ENCODE data around the gene INCA1. TPM values are rescaled to one million over a fixed set of nuclear protein-coding genes. Genes with fewer than 3 reads are reported as not detected.

Gene INCA1
- total RNA-seq, 4 donors from 2014 or later, result 0.73 to 1.4 (median 1.2) TPM

DNA sequence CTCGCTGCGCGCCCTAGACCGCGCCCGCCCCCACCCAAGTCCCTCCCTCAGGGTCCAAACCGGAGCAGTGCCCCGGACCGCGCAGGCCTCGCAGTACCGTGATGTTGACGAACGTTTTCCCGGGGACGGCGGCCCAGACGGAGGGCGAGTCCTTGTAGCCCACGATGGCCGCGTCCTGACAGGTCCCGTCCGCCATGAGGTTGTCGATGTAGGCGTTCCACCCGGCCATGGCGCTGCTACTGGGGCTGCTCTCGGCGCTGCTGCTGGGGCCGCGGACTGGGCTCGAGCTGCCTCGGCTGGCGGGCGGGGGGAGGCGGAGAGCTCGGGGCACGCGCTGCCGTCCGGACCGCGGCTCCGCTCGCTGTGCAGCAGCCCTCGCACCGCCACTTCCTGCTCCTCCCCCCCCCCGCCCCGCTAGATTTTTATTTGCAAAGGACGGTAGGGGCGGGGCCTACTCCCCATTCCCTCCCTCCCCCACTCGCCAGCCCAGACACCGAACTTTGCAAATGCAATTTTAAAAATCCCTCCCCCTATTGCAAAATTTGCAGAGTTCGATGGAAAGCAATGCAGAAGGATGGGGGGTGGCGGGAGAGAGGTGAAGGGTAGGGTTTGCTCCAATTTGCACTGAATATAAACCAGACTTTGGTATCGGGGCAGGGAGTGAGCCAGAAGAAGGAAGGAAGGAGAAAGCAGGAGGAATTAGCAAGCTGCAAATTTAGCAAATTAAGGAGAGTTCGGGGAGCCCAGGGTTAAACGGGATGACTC lies 49.0 kb downstream of the INCA1 start, which contains the start of gene PFN1:
Gene PFN1 (minus strand): TSS at position 365 of the 765 bp plus-strand sequence. CDS start 136 bp downstream, at position 229.
- peak; percentile 95 to 98 for DNase-seq (ENCODE audit: low spot score in 2 of 2)
- H3K36me3 ChIP-seq, result peaks cover 15% of the 10 kb centered on the region
- peak within 1 kb of the TSS; percentile 85 for H3K4me3 ChIP-seq
- no peaks in the 10 kb centered on the region for H3K27me3 ChIP-seq
- H3K9me3 ChIP-seq, result no peaks in the 10 kb centered on the region
- H3K27ac ChIP-seq, result peak within 1 kb of the TSS; percentile 98
- WGBS, result 0% methylated on average over 6 of the region's 59 CpGs
- peaks cover 60% of the 10 kb centered on the region for H3K4me1 ChIP-seq
- TF ChIP-seq POLR2AphosphoS5 (IDR thresholded peaks at IDR 0.05), result no peak
- TF ChIP-seq POLR2A (IDR thresholded peaks at IDR 0.05), result peak in 1 of 2 donors; percentile 82

GRCh38 chr17:4947411-4948165 lies 49.7 kb downstream of the INCA1 start:
- Histone ChIP-seq H3K27me3 (no peaks in the 10 kb centered on the region), H3K27ac (peak overlapping the region; percentile 98), H3K4me1 (peaks cover 67% of the 10 kb centered on the region), H3K9me3 (no peaks in the 10 kb centered on the region), H3K4me3 (peak overlapping the region; percentile 85), H3K36me3 (peaks cover 23% of the 10 kb centered on the region)
- 0% methylated on average over 16 of the region's 56 CpGs for WGBS
- TF ChIP-seq, protein P1, sequence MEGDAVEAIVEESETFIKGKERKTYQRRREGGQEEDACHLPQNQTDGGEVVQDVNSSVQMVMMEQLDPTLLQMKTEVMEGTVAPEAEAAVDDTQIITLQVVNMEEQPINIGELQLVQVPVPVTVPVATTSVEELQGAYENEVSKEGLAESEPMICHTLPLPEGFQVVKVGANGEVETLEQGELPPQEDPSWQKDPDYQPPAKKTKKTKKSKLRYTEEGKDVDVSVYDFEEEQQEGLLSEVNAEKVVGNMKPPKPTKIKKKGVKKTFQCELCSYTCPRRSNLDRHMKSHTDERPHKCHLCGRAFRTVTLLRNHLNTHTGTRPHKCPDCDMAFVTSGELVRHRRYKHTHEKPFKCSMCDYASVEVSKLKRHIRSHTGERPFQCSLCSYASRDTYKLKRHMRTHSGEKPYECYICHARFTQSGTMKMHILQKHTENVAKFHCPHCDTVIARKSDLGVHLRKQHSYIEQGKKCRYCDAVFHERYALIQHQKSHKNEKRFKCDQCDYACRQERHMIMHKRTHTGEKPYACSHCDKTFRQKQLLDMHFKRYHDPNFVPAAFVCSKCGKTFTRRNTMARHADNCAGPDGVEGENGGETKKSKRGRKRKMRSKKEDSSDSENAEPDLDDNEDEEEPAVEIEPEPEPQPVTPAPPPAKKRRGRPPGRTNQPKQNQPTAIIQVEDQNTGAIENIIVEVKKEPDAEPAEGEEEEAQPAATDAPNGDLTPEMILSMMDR (IDR thresholded peaks at IDR 0.05), result no peak
- no peak for TF ChIP-seq EP300 (IDR thresholded peaks at IDR 0.05)
- TF ChIP-seq POLR2AphosphoS5 (IDR thresholded peaks at IDR 0.05), result peak in 1 of 3 donors; percentile 10
- DNase-seq (ENCODE audit: low spot score in 2 of 2), result peak in 1 of 2 donors; percentile 81

DNA sequence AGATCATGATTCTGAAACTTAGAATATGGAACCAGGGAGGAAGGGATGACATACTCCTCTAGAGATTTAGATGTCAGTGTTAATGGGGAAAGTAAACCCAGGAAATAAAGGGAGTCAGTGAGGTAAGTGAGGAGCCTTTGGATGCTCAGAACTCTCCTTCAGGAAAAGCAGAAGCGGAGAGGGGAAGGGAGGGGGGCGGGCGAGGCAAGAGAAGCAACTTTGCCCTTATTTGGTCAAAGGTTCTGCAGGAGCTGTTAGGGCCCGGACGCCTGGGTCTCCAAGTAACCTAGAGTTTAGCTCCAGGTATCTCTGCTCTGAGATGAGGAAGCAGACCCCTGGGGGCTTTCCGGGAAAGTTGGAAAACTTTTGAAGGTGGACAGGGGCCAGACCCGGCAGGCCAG lies 50.3 kb downstream of the INCA1 start:
- Histone ChIP-seq H3K27ac (peak overlapping the region; percentile 98), H3K4me3 (peak overlapping the region; percentile 85), H3K27me3 (no peaks in the 10 kb centered on the region), H3K9me3 (no peaks in the 10 kb centered on the region), H3K4me1 (peaks cover 73% of the 10 kb centered on the region), H3K36me3 (peaks cover 29% of the 10 kb centered on the region)
- no peak for DNase-seq (ENCODE audit: low spot score in 2 of 2)
- TF ChIP-seq POLR2A (IDR thresholded peaks at IDR 0.05) (no peak), POLR2AphosphoS5 (IDR thresholded peaks at IDR 0.05) (no peak), EP300 (IDR thresholded peaks at IDR 0.05) (no peak)
- TF ChIP-seq, protein P1 (IDR thresholded peaks at IDR 0.05), result no peak
- 0% methylated on average over 7 of the region's 7 CpGs for WGBS

GRCh38 chr17:4946312-4946976 lies 50.9 kb downstream of the INCA1 start:
- WGBS, result 19% methylated on average over 16 of the region's 16 CpGs
- no peaks in the 10 kb centered on the region for H3K9me3 ChIP-seq
- peaks cover 30% of the 10 kb centered on the region for H3K36me3 ChIP-seq
- peak overlapping the region; percentile 98 for H3K27ac ChIP-seq
- TF ChIP-seq POLR2A (IDR thresholded peaks at IDR 0.05) (no peak), EP300 (IDR thresholded peaks at IDR 0.05) (no peak), POLR2AphosphoS5 (IDR thresholded peaks at IDR 0.05) (no peak)
- TF ChIP-seq, protein P1 (IDR thresholded peaks at IDR 0.05), result no peak
- no peak for DNase-seq (ENCODE audit: low spot score in 2 of 2)
- H3K4me3 ChIP-seq, result peak overlapping the region; percentile 85
- peaks cover 79% of the 10 kb centered on the region for H3K4me1 ChIP-seq
- H3K27me3 ChIP-seq, result no peaks in the 10 kb centered on the region

DNA sequence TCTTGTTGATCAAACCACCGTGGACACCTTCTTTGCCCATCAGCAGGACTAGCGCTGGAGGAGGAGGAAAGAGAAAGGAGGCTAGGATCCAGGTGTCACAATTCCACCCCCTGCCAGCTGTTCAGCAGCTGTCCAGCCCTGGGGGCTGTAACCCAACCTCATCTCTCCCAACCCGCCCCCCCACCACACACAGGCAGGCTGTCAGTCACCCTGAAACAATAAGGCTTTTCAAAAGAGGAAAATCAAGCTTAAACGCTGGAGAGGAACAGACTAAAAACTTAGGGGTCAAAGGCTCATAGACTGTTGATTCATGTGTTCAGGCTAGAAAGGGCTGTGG lies 51.4 kb downstream of the INCA1 start:
- H3K27me3 ChIP-seq, result no peaks in the 10 kb centered on the region
- TF ChIP-seq POLR2A (IDR thresholded peaks at IDR 0.05), result no peak
- no peak for TF ChIP-seq EP300 (IDR thresholded peaks at IDR 0.05)
- TF ChIP-seq, protein P1 (IDR thresholded peaks at IDR 0.05), result no peak
- no peak for TF ChIP-seq POLR2AphosphoS5 (IDR thresholded peaks at IDR 0.05)
- 13% methylated on average over 4 of the region's 4 CpGs for WGBS
- peak overlapping the region; percentile 85 for H3K4me3 ChIP-seq
- peaks cover 30% of the 10 kb centered on the region for H3K36me3 ChIP-seq
- no peak for DNase-seq (ENCODE audit: low spot score in 2 of 2)
- peak overlapping the region; percentile 98 for H3K27ac ChIP-seq
- H3K4me1 ChIP-seq, result peaks cover 82% of the 10 kb centered on the region
- H3K9me3 ChIP-seq, result no peaks in the 10 kb centered on the region

Measured in suprapubic skin (tissue), 4 donors.